IPS DF 6.9 (cell line): ENCODE measurements around the gene KLHL29.
"Not testable (repeated sequence)": the region's sequence is repeated elsewhere in the genome, so short reads cannot be mapped to it uniquely, and the experiment has no call there.

ENCODE experiments used
- DNase-seq: peaks from one replicate; pipeline ENCODE4 v3.0.0-alpha.2; 2013; ENCODE audit warnings: low read depth, low spot score
- H3K27ac ChIP-seq: one replicate; pipeline ENCODE4 v1.5.1; 2013; ENCODE audit warnings: low read length, control low read depth
- H3K27me3 ChIP-seq: 2 replicates; pipeline ENCODE4 v1.6.1; 2013; ENCODE audit warnings: mild to moderate bottlenecking, low read length; ENCODE audit not compliant: control insufficient read depth, insufficient read depth
- H3K36me3 ChIP-seq: 2 replicates; pipeline ENCODE4 v1.6.1; 2013; ENCODE audit warnings: low read length; ENCODE audit not compliant: control insufficient read depth, insufficient read depth
- H3K4me1 ChIP-seq: 2 replicates; pipeline ENCODE4 v1.6.1; 2013; ENCODE audit warnings: low read length; ENCODE audit not compliant: control insufficient read depth, insufficient read depth
- H3K4me3 ChIP-seq: 2 replicates; pipeline ENCODE4 v1.5.1; 2013; ENCODE audit warnings: mild to moderate bottlenecking, low read length
- H3K9me3 ChIP-seq: 2 replicates; pipeline ENCODE4 v1.6.1; 2013; ENCODE audit warnings: low read length, inconsistent platforms; ENCODE audit not compliant: control insufficient read depth, insufficient read depth
- WGBS: extraction: QIAGEN DNeasy Blood & Tissue Kit; methylation state at CpG from one replicate; pipeline ENCODE4 v1.1.7; 2013; ENCODE audit warnings: mixed read lengths, missing lambda C conversion rate; ENCODE audit not compliant: insufficient read length, insufficient coverage; 5-methylcytosine and 5-hydroxymethylcytosine counted together

The KLHL29 gene

DNA sequence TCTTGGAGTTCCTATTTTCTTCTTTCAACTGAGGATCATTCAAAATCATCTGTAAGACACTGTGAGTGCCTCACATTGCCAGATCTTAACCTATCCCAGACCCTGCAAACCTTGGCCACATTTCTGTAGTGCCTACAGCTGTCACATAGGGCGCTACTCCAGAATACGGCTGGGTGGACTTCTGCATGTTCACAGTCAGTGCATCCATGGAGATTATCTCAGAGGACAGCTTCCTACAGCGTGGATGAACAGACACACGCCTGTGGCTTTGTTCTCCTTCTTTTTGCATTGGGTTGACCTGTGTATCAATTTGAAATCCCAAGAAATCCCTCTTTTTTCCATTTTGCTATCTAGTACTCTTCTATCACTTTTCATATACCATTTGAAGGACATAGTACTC lies 1.9 kb upstream of the KLHL29 start:
- H3K36me3 ChIP-seq: no peaks in the 10 kb centered on the region
- peaks cover 19% of the 10 kb centered on the region for H3K27me3 ChIP-seq
- no peak overlapping the region for H3K4me3 ChIP-seq
- H3K27ac ChIP-seq: no peak overlapping the region
- WGBS: no CpG with 5 or more reads among the region's 4 CpGs
- H3K9me3 ChIP-seq: no peaks in the 10 kb centered on the region
- DNase-seq: no peak
- H3K4me1 ChIP-seq: 0 out of 2 replicates have a peak, but pooled peaks cover 2% of the 10 kb centered on the region

DNA sequence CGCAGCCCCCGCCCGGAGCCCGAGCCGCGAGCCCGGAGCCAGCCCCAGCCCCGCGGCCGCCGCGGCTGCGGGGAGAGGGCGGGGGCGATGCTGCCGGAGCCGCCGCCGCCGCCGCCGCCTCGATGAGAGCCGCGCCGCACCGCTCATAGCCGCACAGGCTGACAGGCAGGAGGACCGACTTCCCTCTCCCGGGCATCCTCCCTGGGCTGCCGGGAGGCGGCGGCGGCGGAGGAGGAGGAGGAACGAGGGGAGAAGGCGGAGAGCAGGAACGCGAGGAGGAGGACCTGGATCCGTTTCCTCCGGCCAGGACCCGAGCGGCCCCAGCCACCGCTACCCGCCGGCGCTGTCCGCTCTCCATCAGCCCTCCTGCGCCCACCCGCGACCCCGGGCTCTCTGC lies 370 bp downstream of the KLHL29 start:
- peaks cover 19% of the 10 kb centered on the region for H3K27me3 ChIP-seq
- WGBS: no CpG with 5 or more reads among the region's 52 CpGs
- DNase-seq: no peak
- no peak overlapping the region for H3K27ac ChIP-seq
- H3K9me3 ChIP-seq: no peaks in the 10 kb centered on the region
- 0 out of 2 replicates have a peak, but pooled peaks cover 2% of the 10 kb centered on the region for H3K4me1 ChIP-seq
- no peaks in the 10 kb centered on the region for H3K36me3 ChIP-seq
- H3K4me3 ChIP-seq: peak overlapping the region; percentile 30; the same call in 1 of the 2 replicates

- Histone ChIP-seq H3K4me1 (0 out of 2 replicates have a peak, but pooled peaks cover under 1% of the 10 kb centered on the region), H3K9me3 (no peaks in the 10 kb centered on the region), H3K36me3 (no peaks in the 10 kb centered on the region), H3K4me3 (peak overlapping the region; percentile 30; the same call in 1 of the 2 replicates), H3K27me3 (peaks cover 19% of the 10 kb centered on the region), H3K27ac (no peak overlapping the region)
- no CpG with 5 or more reads among the region's 63 CpGs for WGBS
- no peak for DNase-seq
Measured at GRCh38 chr2:23385748-23386338, 864 bp downstream of the KLHL29 start.

DNA sequence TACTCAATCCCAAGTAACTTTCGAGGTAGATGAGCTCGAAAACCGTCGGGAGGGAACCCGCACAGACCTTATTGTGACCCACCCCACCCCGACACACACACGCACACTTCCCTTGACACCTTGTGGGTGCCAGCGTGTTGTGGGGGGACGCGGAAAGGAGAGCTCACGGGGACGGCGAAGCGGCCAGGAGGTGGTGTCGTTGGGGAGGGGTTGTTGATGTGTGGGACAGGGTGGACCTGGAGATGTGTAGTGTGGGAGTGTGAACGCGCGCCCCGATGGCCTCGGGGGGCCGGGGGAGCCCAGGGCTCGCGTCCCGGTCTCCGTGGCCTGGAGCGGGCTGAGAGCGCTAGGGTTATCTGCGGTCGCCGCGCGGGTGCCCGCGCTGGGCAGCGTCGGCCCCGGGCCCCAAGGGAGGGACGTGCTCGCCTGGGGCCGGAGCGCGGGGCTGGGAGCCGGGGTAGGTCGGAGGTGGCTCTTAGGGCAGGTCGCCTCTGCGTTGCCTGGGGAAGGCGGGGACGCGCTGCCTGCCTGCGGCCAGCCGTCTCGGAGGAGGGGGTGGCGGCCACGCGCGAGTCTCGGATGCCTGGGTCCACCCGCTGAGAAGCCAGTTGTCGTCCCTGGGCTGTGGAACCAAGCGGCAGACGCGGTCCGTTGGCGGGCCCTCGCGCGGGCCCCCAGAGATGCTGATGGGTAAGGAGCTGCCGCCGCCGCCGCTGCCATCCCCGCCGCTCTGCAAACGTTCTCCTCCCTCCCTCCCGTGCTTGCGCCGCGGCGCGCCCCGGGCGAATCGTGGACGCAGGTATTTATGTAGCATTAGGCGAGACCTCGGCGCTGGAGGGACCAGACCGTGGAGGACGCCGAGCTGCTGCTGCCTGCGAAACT lies 1.6 kb downstream of the KLHL29 start:
- Histone ChIP-seq H3K9me3 (no peaks in the 10 kb centered on the region), H3K27me3 (peaks cover 19% of the 10 kb centered on the region), H3K4me3 (peak overlapping the region; percentile 30; the same call in 1 of the 2 replicates), H3K27ac (no peak overlapping the region), H3K36me3 (no peaks in the 10 kb centered on the region), H3K4me1 (no peaks in the 10 kb centered on the region)
- WGBS: no CpG with 5 or more reads among the region's 91 CpGs
- DNase-seq: no peak

GRCh38 chr2:23387221-23387550 lies 2.2 kb downstream of the KLHL29 start:
- no peaks in the 10 kb centered on the region for H3K36me3 ChIP-seq
- no peak for DNase-seq
- no peak overlapping the region for H3K27ac ChIP-seq
- H3K4me1 ChIP-seq: no peaks in the 10 kb centered on the region
- WGBS: no CpG with 5 or more reads among the region's 9 CpGs
- peaks cover 19% of the 10 kb centered on the region for H3K27me3 ChIP-seq
- peak overlapping the region; percentile 30; the same call in 1 of the 2 replicates for H3K4me3 ChIP-seq
- H3K9me3 ChIP-seq: no peaks in the 10 kb centered on the region

GRCh38 chr2:23387845-23388244 lies 2.9 kb downstream of the KLHL29 start:
- Histone ChIP-seq H3K36me3 (no peaks in the 10 kb centered on the region), H3K27ac (no peak overlapping the region), H3K27me3 (peaks cover 16% of the 10 kb centered on the region), H3K4me3 (no peak overlapping the region), H3K9me3 (no peaks in the 10 kb centered on the region), H3K4me1 (no peaks in the 10 kb centered on the region)
- no CpG with 5 or more reads among the region's 3 CpGs for WGBS
- DNase-seq: no peak

DNA sequence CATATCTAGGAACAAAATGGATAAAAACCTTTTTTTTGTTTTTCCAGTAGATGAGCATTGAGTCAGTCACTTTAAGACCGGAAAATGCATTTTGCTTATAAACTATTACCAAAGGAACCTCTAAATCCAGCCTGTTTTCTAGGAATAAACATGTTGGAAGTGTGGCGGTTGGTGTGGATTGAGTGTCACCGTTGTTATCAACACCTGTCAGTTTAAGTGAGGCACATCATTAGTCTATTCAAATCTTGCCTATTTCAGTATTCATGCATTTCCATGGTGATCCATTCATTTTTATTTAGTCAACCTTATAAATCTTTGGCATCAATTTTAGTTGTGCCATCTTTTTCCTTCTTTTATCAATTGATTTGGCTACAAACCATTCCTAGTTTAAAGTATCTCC lies 3.3 kb downstream of the KLHL29 start:
- WGBS: no CpG with 5 or more reads among the region's 3 CpGs
- peaks cover 16% of the 10 kb centered on the region for H3K27me3 ChIP-seq

GRCh38 chr2:23388756-23389514 lies 4.0 kb downstream of the KLHL29 start:
- Histone ChIP-seq H3K36me3 (no peaks in the 10 kb centered on the region), H3K4me1 (no peaks in the 10 kb centered on the region), H3K4me3 (no peak overlapping the region), H3K27ac (no peak overlapping the region), H3K27me3 (peaks cover 16% of the 10 kb centered on the region), H3K9me3 (no peaks in the 10 kb centered on the region)
- no CpG with 5 or more reads among the region's 4 CpGs for WGBS
- DNase-seq: no peak

More for the DNA sequence above, 3.3 kb downstream of the KLHL29 start:
- no peaks in the 10 kb centered on the region for H3K4me1 ChIP-seq
- no peak for DNase-seq
- no peak overlapping the region for H3K4me3 ChIP-seq
- no peak overlapping the region for H3K27ac ChIP-seq
- H3K36me3 ChIP-seq: no peaks in the 10 kb centered on the region
- H3K9me3 ChIP-seq: no peaks in the 10 kb centered on the region

DNA sequence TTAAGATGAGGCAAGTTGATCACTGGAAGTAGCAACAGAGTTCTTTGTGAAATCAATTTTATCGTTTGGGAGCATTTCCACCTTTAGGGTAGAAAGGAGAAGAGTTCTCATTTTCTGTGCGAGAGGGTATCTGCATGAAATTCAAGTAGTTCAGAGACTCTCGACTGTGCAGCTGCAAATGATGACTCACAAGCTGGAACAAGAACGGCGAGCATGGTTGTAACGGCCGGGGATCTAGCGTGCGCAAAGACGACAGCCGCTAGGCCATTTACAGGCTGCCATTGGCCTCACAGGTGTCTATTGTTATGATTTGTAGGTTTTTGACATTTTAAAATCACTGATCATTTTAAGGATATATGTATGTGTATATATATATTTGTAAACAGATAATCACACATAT lies 5.2 kb downstream of the KLHL29 start:
- H3K27me3 ChIP-seq: peaks cover 13% of the 10 kb centered on the region
- no CpG with 5 or more reads among the region's 11 CpGs for WGBS
- H3K36me3 ChIP-seq: no peaks in the 10 kb centered on the region
- DNase-seq: no peak
- H3K9me3 ChIP-seq: no peaks in the 10 kb centered on the region
- H3K4me1 ChIP-seq: no peaks in the 10 kb centered on the region
- no peak overlapping the region for H3K27ac ChIP-seq
- H3K4me3 ChIP-seq: no peak overlapping the region

DNA sequence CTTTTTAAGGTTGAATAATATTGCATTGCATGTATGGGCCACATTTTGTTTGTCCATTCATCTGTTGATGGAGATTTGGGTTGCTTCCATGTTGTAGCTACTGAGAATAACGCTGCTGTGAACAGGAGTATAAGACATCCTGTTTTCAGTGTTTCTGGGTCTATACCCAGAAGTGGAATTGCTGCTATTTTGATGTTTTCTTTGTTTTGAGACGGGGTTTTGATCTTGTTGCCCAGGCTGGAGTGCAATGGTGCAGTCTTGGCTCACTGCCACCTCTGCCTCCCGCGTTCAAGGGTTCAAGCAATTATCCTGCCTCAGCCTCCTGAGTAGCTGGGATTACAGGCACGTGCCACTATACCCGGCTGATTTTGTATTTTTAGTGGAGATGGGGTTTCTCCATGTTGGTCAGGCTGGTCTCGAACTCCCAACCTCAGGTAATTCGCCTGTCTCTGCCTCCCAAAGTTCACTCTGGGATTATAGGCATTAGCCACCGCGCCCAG lies 6.3 kb downstream of the KLHL29 start:
- peaks cover 10% of the 10 kb centered on the region for H3K27me3 ChIP-seq
- WGBS: no CpG with 5 or more reads among the region's 10 CpGs
- not testable (repeated sequence) for H3K4me1 ChIP-seq, H3K4me3 ChIP-seq, H3K27ac ChIP-seq, H3K36me3 ChIP-seq, H3K9me3 ChIP-seq, DNase-seq
